ENCODE measurements around the gene SRCAP. TPM values are rescaled to one million over a fixed set of nuclear protein-coding genes. Genes with fewer than 3 reads are reported as not detected.
"Not testable (repeated sequence)": the region's sequence is repeated elsewhere in the genome, so short reads cannot be mapped to it uniquely, and the experiment has no call there.

Gene SRCAP
- total RNA-seq, 1 donor from 2014 or later = 47.8 TPM

DNA sequence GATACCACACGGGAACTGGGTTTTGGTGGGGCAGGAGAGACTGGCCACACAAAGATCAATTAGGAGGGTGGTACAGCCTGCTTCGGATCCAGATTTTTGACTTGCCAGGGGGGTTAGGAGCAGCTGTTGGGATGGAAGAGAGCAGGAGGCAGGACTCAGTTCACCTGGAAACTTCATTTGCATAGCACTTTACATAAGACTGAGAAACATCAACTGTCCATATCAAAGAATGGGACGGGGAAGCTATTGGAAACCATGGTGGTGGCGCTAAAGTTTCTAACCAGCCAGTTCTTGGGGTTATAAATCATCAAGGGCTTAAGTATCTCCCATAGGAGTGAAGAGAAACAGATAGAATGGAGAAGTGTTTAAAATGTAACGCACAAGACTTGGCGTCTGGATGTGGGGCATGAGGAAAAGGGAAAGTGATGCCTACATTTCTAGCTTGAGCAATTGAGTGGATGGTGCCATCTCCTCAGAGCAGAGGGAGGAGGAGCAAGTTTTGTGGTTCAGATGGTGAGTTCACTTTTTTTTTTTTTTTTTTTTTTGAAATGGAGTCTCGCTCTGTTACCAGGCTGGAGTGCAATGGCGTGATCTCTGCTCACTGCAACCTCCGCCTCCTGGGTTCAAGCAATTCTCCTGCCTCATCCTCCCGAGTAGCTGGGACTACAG lies 6.4 kb upstream of the SRCAP start:
- DNase-seq (ENCODE audit: low spot score) = no peak
- intact Hi-C loops (cut with DNase I) = loop anchor here (5.0 kb wide), 1 partner anchor 240 kb away; no protein-coding TSS in a partner anchor

GRCh38 chr16:30694926-30695693 lies 3.9 kb upstream of the SRCAP start:
- DNase-seq (ENCODE audit: low spot score) = no peak
- intact Hi-C loops (cut with DNase I) = loop anchor here (5.0 kb wide), 2 partner anchors 43 to 243 kb away; partner anchors contain the start of gene PRR14

DNA sequence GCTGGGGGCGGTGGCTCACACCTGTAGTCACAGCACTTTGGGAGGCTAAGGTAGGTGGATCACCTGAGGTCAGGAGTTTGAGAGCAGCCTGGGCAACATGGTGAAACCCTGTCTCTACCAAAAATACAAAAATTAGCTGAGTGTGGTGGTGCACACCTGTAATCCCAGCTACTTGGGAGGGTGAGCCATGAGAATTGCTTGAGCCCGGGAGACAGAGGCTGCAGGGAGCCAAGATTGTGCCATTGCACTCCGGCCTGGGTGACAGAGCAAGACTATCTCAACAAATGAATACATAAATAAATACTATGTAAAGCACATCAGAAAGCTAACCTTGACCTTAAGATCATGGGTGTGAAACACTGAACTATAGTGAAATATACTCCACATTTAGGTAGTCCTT lies 2.3 kb upstream of the SRCAP start:
- intact Hi-C loops (cut with DNase I) = loop anchor here (5.0 kb wide), 1 partner anchor 44 kb away; the partner anchor contains the start of gene PRR14
- DNase-seq (ENCODE audit: low spot score) = not testable (repeated sequence)

- DNase-seq (ENCODE audit: low spot score) = no peak
- intact Hi-C loops (cut with DNase I) = loop anchor here (5.0 kb wide), 1 partner anchor 45 kb away; the partner anchor contains the start of gene PRR14
Measured at GRCh38 chr16:30697264-30698138, 1.5 kb upstream of the SRCAP start.

DNA sequence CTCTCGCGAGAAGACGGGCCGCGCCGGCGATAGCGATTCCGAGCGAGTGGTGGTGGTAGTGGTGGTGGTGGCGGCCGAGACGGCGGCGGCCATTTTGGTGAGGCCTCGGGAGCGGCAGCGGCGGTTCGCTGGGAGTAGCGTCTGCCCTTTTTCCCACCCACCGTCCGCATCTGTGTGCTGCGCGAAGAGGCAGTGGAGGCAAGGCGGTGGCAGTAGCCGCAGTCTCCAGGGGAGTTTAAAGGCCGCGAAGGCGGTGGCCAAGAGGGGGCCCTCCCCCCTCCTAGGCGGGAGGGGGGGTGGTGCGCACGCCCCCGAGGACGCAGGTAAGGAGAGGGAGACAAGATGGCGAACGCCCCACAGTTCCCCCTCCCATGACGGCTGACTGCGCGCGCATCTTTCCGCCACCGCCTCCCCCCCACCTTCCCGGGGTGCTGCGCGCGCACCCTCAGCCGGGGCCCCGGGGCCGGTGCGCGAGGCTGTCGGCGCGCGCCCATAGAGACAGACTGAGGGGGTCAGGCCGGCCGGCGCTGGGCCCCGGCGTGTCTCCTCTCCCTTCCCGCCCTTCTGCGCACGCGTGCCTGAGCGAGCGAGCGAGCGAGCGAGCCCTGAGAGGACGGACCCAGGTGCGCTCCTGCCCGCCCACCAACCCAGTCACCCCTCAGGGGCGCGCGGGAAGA lies 694 bp upstream of the SRCAP start:
- DNase-seq (ENCODE audit: low spot score) = peak; percentile 99
- intact Hi-C loops (cut with DNase I) = loop anchor here (5.0 kb wide), 1 partner anchor 46 kb away; the partner anchor contains the start of gene PRR14

DNA sequence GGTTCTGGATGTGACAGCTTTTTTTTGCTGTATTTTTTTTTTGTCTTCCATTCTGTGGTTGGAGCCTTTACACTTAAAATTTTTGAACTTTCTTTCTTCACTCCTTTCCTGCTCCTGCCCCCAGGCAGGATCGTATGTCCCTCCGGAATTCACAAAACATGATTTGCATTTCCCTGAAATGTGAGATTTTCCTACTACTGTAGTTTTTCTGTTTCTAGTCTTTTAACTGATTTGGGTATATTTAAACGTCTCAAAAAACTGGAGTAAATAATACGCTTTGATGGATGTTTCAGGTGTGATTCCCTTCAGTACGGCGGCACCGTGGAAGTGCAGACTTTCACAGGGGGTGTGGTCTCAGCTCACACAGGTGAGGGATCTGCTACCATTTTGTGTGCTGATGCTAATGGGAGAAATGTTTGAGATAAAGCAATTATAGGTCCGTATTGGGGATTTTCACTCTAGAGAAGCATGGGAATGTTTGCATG lies 686 bp downstream of the SRCAP start:
- intact Hi-C loops (cut with DNase I) = loop anchor here (5.0 kb wide), 1 partner anchor 47 kb away; the partner anchor contains the start of gene PRR14
- DNase-seq (ENCODE audit: low spot score) = no peak

GRCh38 chr16:30700491-30700890 lies 1.5 kb downstream of the SRCAP start:
- no peak for DNase-seq (ENCODE audit: low spot score)
- intact Hi-C loops (cut with DNase I) = no loop called here

DNA sequence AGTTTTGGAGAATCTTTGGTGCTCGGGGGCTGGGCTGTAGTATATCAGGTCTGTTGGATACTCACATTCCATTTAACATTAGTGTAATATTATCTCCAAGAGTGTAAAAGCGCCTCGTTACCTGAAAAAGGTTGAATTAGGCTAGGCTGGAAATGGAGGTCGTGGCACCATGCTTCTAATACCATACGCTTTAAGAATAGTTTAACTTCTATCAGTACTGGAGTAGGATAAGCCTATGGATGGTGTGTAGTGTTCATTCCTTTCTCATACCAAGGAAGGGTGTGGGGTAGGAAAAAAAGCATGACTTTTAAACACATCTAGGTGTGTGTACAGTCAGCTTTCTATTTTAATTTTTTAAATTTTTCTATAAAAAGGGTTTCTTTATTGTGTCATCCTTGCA lies 2.0 kb downstream of the SRCAP start:
- intact Hi-C loops (cut with DNase I) = no loop called here
- no peak for DNase-seq (ENCODE audit: low spot score)

- intact Hi-C loops (cut with DNase I); DNase-seq (ENCODE audit: low spot score): not testable (repeated sequence)
Measured at GRCh38 chr16:30703071-30703470, 4.1 kb downstream of the SRCAP start.

DNA sequence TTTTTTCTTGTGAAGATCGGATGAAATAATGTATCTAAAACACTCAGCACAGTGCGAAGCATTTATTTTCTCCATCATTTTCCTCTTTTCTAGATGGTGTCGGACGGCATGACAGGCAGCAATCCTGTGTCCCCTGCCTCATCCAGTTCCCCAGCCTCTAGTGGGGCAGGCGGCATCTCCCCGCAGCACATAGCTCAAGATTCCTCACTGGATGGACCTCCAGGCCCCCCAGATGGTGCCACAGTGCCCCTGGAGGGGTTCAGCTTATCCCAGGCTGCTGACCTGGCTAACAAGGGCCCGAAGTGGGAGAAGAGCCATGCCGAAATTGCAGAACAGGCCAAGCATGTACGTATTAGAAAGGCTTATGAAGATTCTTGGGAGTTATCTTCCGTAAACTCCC lies 5.0 kb downstream of the SRCAP start:
- intact Hi-C loops (cut with DNase I) = no loop called here
- no peak for DNase-seq (ENCODE audit: low spot score)

GRCh38 chr16:30706046-30706445 lies 7.1 kb downstream of the SRCAP start:
- DNase-seq (ENCODE audit: low spot score) = no peak
- intact Hi-C loops (cut with DNase I) = no loop called here

DNA sequence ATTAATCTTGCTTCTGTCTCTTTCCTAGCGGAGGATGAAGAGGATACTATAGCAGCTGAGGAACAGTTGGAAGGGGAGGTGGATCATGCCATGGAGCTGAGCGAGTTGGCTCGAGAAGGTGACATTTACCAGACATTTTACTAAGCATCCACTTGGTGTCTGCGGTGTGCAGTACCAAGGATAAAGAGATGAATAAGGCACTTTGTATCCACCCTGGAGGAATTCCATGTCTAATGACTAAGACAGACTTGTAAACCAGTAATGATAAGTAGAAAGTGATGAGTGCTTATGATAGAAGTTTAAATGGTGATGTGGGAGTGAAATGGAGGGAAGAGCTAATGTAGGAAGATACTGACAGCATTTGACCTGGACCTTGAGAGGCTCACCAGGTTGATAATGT lies 12.0 kb downstream of the SRCAP start:
- intact Hi-C loops (cut with DNase I) = no loop called here
- DNase-seq (ENCODE audit: low spot score) = no peak

GRCh38 chr16:30711712-30712111 lies 12.7 kb downstream of the SRCAP start:
- intact Hi-C loops (cut with DNase I) = no loop called here
- DNase-seq (ENCODE audit: low spot score) = no peak

DNA sequence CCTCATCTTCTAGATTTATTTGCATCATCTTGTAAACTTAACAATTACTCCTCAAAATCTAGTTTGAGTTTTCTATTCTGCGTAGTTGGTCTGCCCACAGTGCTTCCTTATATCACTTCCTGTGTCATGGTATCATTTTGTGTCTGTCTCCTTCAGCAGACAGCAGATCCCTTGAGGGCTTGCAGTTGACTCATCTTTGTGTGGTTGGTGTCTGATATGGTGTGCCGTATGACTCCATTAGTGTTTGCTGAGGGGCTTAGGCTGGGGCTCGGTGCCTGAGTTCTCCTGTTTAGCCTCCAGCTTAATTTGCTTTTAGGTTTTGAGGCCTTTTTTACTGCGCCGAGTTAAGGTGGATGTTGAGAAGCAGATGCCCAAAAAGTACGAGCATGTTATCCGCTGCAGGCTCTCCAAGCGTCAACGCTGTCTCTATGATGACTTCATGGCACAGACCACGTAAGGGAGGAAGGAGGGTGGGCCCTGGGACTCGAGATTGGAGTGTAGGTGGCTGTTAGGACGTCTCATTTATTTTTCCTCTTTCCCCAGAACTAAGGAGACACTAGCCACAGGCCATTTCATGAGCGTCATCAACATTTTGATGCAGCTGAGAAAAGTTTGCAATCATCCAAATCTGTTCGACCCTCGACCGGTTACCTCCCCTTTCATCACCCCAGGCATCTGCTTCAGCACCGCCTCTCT lies 16.9 kb downstream of the SRCAP start:
- no peak for DNase-seq (ENCODE audit: low spot score)
- intact Hi-C loops (cut with DNase I) = no loop called here

GRCh38 chr16:30720086-30720485 lies 21.1 kb downstream of the SRCAP start:
- DNase-seq (ENCODE audit: low spot score) = no peak
- intact Hi-C loops (cut with DNase I) = no loop called here

GRCh38 chr16:30720694-30721093 lies 21.7 kb downstream of the SRCAP start:
- intact Hi-C loops (cut with DNase I) = no loop called here
- no peak for DNase-seq (ENCODE audit: low spot score)

- intact Hi-C loops (cut with DNase I) = no loop called here
- no peak for DNase-seq (ENCODE audit: low spot score)
Measured at GRCh38 chr16:30721167-30721566, 22.2 kb downstream of the SRCAP start.

DNA sequence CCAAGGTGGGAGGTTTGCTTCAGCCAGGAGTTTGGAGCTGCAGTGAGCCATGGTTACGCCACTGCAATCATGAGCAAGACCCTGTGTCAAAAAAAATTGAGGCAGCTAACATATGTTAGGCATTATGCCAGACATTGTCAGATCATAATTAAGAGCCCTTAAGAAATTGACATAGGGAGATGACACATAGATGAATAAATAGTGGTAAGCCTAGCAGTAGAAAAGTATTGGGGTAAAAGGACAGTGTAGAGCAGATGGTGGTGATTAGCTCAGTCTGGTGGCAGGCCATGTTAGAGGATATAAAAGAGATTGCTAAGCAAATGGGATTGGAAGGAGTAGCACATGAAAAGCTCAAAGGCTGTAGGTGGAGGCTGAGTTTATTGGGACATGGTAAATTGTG lies 22.6 kb downstream of the SRCAP start:
- DNase-seq (ENCODE audit: low spot score) = no peak
- intact Hi-C loops (cut with DNase I) = no loop called here

GRCh38 chr16:30722443-30722842 lies 23.5 kb downstream of the SRCAP start:
- intact Hi-C loops (cut with DNase I) = no loop called here
- DNase-seq (ENCODE audit: low spot score) = peak; percentile 49
